Activated gamma-delta T cell treated with Interleukin-2 at 50 U/mL for 16 hours (primary cell): ENCODE results near the gene IQUB.
"Not testable (repeated sequence)": the region's sequence is repeated elsewhere in the genome, so short reads cannot be mapped to it uniquely, and the experiment has no call there.

ENCODE experiments used
- DNase-seq: peaks from one replicate; pipeline ENCODE4 v3.0.0-alpha.2; 2020

IQUB gene

GRCh38 chr7:123534383-123535260, at the start of gene IQUB:
IQUB (minus strand) TSS chr7:123534595; CDS start chr7:123512340, 22,255 bp downstream.
- peak; percentile 95 for DNase-seq

DNA sequence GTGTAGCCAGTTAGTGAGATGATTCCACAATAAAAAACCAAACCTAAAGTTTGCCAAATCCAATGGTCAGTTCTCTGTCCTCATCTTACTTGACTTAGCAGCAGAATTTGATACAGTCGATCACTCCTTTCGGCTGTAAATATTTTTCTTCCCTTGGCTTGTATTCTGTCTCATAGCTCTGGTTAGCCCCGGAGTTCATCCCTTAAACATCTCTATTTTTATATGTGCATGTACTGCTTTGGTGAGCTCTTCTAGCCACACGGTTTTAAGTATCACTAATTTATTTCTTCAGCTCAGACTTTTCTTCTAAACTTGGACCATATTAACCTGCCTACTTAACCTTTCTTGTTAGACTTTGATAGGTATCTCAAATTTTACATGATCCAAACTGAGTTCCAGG, 49.4 kb upstream of the IQUB start:
- DNase-seq, result no peak

GRCh38 chr7:123581162-123581459, 46.7 kb upstream of the IQUB start:
- no peak for DNase-seq

GRCh38 chr7:123580406-123581161, 46.2 kb upstream of the IQUB start:
- no peak for DNase-seq

GRCh38 chr7:123579416-123579815, 45.0 kb upstream of the IQUB start:
- DNase-seq, result no peak

DNA sequence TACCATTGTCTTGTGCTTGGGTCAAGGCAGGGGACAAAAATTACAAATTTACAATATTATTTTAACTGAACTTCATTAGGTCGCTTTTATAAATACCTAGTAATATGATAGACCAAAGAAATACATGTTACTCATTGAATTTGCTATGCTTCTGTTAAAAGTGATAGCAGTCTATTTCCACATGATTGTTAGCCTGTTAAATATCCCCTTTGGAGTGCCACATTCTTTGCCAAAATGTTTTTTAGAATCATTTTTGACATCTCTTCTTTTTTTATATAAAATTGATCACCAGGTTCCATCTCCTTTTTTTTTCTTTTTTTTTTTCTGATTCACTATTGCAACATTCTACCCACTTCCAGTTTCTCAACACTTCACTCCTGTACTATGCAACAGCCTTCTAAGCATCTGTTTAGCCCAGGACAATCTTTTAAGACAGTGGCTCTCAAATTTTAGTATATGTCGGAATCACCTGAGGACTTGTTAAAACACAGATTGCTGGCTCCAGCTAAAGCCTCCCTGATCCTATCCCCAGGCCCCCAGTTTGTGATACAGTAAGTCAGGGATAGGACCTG, 39.6 kb upstream of the IQUB start:
- DNase-seq, result no peak

DNA sequence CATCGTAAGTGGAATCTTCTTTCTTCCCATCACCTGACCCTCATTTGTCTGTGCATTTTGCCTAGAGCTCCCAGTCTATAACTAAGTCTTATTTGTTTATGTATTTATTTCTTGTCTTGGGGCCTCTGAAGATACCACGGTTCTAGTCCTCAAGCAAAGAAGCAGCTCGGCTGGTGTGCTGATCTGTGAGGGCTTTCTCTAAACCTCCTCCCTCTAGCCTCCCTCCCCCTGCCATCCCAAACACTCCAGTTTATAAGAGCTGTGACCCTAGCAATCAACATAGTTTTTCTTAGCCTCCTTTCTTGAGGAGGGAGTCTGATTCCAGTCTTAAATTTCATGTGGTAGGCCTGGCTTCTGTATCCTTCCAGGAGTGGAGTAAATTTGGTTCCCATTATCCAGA, 38.9 kb upstream of the IQUB start:
- DNase-seq, result no peak

GRCh38 chr7:123571684-123572083, 37.3 kb upstream of the IQUB start:
- no peak for DNase-seq

GRCh38 chr7:123571187-123571586, 36.8 kb upstream of the IQUB start:
- no peak for DNase-seq

- DNase-seq, result no peak
Observed at GRCh38 chr7:123570390-123571182, 36.2 kb upstream of the IQUB start.

GRCh38 chr7:123569352-123570010, 35.1 kb upstream of the IQUB start:
- DNase-seq, result no peak

- no peak for DNase-seq
Observed at GRCh38 chr7:123562121-123562520, 27.7 kb upstream of the IQUB start.

- DNase-seq, result no peak
Observed at GRCh38 chr7:123558289-123558874, 24.0 kb upstream of the IQUB start.

DNA sequence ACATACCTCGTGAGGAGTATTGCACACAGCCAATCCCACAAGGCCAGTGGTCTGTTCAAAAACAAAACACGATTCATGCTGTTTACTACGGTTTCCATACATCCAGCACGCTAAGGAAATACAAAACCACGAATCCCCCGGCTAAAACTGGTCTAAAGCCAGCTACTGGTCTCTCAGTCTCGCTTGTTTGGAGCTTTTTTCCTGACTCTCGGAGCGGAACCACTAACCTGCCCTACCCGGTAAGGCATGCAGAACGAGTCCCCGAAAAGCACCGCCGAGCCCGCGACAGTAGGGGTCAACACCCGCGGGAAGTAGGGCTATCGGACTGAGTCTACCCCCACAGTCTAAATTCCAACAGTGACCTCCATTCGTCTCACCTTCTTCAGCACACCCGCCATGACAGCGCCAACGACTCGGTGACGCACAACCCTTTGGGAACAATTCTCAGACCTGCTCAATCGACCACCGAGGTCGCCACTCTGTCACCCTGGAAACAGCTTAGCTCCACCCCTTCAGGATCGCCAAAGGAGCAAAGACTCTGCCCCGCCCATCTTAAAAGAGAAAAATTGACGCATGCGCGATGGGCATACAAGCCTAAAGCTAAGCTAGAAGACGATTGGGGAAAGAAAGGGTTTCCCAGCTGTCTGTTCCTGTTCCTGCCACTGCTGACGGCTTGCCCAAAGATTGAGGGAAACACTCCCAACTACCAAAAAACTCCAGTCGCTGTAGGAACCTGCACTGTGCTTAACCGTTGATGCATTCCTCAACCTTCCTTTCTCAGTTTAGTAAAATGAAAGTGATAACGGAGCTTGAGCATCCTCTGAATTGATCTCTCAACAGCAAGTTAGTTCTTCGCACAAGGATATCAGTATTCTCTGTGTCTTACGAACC, 23.2 kb upstream of the IQUB start, which contains the start of gene NDUFA5:
NDUFA5 (minus strand) TSS at position 421 of the 891 bp plus-strand sequence; CDS start at position 398, 23 bp downstream.
- peak; percentile 97 for DNase-seq

GRCh38 chr7:123557016-123557397, 22.6 kb upstream of the IQUB start:
- DNase-seq, result no peak

- no peak for DNase-seq
Observed at GRCh38 chr7:123555484-123555883, 21.1 kb upstream of the IQUB start.

DNA sequence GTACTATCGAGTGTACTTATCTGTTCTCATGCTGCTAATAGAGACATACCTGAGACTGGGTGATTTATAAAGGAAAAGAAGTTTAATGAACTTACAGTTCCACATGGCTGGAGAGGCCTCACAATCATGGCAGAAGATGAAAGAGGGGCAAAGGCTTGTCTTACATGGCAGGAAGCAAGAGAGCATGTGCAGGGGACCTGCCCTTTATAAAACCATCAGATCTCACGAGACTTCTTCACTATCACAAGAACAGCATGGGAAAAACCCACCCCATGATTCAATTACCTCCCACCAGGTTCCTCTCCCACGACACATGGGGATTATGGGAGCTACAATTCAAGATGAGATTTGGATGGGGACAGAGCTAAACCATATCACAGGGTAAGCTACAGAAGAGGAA, 18.8 kb upstream of the IQUB start:
- DNase-seq, result no peak

DNA sequence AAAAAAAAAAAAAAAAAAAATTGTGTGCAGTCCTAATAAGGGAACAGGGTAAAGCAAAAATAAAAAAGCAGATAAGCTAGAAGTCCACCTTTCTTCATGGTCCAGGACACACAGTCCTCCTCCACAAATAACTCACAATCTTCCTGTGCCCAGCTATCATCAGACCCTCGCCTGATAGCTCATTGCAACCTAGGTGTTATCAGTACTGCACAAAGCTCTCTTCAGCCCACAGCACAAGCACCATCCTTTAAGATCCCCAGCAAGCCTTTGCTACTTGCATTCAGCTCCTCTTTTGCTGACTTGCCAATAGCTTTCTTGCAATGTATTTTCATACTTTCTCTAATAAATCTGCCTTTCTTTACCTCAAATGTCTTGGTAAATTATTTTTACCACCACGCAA, 18.2 kb upstream of the IQUB start:
- no peak for DNase-seq

DNA sequence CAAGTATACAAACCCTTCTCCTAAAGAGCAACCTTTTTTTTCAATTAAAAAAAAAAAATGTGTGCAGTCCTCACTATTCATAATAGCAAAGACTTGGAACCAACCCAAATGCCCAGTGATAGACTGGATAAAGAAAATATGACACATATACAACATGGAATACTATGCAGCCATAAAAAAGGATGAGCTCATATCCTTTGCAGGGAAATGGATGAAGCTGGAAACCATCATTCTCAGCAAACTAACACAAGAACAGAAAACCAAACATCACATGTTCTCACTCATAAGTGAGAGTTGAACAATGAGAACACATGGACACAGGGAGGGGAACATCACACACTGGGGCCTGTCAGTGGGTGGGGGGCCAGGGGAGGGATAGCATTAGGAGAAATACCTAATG, 17.7 kb upstream of the IQUB start:
- not testable (repeated sequence) for DNase-seq

- DNase-seq, result no peak
Observed at GRCh38 chr7:123548406-123548805, 14.0 kb upstream of the IQUB start.

GRCh38 chr7:123539871-123540270, 5.5 kb upstream of the IQUB start:
- DNase-seq, result no peak
